ENCODE measurements around the gene INPP4B.

Gene INPP4B

GRCh38 chr4:142141224-142141623 lies 704.9 kb downstream of the INPP4B start:
- H3K4me3 Mint-ChIP-seq, result no peak overlapping the region
- H3K9me3 Mint-ChIP-seq, result peaks cover 0 to 7% of the 10 kb centered on the region in 2 donors
- no peak overlapping the region for H3K27ac Mint-ChIP-seq
- DNase-seq (no peak), ATAC-seq (no peak)
- H3K4me1 Mint-ChIP-seq, result peaks cover 13% of the 10 kb centered on the region
- no peaks in the 10 kb centered on the region for H3K27me3 Mint-ChIP-seq

DNA sequence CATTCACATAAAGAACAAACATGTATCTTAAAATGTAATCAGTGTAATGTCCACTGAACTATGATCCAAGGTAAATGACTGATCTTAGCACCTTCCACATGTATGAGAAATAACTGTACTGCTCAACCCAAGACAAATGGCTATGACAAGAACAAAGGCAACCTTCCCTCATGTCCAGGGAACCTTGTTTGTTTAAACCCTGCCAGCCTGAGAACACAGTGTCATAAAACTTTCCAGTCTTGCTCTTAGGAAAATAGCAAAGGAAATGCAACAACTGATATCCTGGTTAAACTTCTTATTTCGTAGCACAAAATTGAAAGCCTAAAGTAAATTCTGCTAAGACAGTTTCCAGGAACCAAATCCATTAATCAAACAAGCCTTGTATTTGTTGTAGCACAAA lies 715.4 kb downstream of the INPP4B start:
- Mint-ChIP-seq H3K4me1 (peaks cover 10% of the 10 kb centered on the region), H3K9me3 (no peaks in the 10 kb centered on the region), H3K27ac (no peak overlapping the region), H3K4me3 (no peak overlapping the region), H3K27me3 (no peaks in the 10 kb centered on the region)
- ATAC-seq (peak; percentile 33), DNase-seq (no peak)

DNA sequence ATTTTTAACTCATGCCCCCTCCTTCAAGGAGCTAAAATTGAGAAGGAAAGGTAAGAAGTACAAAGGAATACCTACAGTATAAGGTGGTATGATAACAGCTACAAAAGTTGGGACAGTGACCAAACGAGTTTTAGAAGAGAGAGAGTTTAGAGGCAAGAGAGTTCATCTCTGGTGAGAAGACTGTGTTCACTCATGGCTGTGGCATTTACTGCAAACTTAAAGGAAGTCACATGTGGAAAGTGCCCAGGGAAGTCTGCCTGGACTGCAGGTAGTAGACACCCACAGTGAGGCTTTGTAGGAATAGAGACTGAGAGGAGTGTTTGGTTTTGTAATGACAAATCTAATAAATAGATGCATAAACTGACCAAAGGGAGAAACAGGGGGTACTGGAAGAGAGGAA lies 716.2 kb downstream of the INPP4B start:
- DNase-seq, result no peak
- Mint-ChIP-seq H3K27me3 (no peaks in the 10 kb centered on the region), H3K4me3 (no peak overlapping the region), H3K27ac (peak overlapping the region in 1 of 2 donors; percentile 32), H3K9me3 (no peaks in the 10 kb centered on the region), H3K4me1 (peaks cover 10% of the 10 kb centered on the region)
- peak; percentile 7 for ATAC-seq

DNA sequence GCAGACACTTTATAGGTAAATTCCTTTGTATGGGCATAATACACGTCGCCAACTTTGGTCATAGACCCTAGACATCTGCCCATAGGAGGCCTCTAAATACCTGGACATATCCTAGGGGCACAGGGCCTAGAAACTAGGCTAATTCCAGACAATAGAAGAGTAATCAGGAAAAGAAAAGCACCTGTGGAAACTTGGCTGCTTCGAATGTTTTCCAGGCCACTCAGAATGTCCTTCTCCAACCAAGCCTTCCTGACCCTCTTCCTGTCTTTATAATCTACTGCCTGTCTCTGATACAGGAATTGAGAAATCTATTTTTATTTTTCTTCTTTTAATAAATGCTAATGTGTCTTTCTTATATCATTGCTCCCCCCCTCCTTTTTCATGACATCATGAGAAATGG lies 716.6 kb downstream of the INPP4B start:
- Mint-ChIP-seq H3K27ac (peak overlapping the region in 1 of 2 donors; percentile 23), H3K4me3 (no peak overlapping the region), H3K27me3 (no peaks in the 10 kb centered on the region), H3K9me3 (no peaks in the 10 kb centered on the region), H3K4me1 (peaks cover 10% of the 10 kb centered on the region)
- DNase-seq (no peak), ATAC-seq (no peak)

- peak overlapping the region in 1 of 2 donors; percentile 48 for H3K27ac Mint-ChIP-seq
- no peak overlapping the region for H3K4me3 Mint-ChIP-seq
- H3K27me3 Mint-ChIP-seq, result no peaks in the 10 kb centered on the region
- no peak for DNase-seq
- H3K4me1 Mint-ChIP-seq, result peaks cover 10% of the 10 kb centered on the region
- no peaks in the 10 kb centered on the region for H3K9me3 Mint-ChIP-seq
- no peak for ATAC-seq
Measured at GRCh38 chr4:142128529-142128928, 717.6 kb downstream of the INPP4B start.

DNA sequence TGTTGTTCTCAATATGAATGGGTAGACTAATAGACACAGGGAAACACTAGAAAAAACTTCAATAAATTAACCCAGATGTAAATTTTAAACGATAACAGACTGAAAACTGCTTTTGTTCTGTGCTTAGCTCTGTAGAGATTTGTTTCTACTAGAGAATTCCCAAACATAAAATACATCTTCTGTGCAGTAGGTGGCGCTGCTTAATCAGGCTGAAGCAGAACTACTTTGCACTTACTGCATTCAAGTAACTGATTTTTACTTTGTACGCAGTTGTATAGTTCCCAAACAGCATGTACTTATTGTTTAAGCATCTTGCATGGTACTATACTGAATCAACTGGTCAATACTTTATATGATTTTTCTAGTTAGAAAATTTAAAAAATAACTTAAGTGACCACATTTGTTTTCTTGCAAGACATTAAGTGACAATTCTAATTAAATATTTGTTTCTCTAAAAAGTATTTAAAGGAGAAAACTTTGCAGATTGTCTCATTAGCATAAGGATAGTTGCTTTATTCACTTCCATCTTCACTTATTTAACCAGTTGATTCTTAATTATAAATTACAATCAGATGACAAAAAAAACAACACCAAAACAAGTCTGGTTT lies 719.1 kb downstream of the INPP4B start:
- Mint-ChIP-seq H3K9me3 (no peaks in the 10 kb centered on the region), H3K27ac (no peak overlapping the region), H3K4me3 (no peak overlapping the region), H3K27me3 (no peaks in the 10 kb centered on the region), H3K4me1 (peaks cover 10% of the 10 kb centered on the region)
- peak; percentile 57 for ATAC-seq
- peak; percentile 34 to 46 for DNase-seq

DNA sequence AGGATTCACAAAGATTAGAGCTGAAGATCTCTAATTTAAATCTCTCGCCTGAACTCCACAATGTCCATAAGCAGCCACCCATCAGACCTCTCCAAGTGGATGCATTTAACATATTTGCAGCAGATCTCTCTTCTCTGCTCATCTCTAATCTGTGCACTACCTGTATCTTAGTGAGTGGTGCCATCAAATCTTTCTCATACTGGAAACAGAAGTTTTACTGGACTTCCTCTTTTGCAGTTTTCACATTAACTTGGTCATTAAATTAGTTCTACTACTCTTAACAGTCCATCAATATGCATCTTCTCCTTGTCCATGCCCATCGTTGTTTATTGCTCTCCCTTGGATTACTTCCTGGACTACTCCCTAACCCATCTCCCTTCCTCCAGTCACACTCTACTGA lies 721.2 kb downstream of the INPP4B start:
- no peaks in the 10 kb centered on the region for H3K9me3 Mint-ChIP-seq
- no peak overlapping the region for H3K27ac Mint-ChIP-seq
- H3K4me3 Mint-ChIP-seq, result no peak overlapping the region

DNA sequence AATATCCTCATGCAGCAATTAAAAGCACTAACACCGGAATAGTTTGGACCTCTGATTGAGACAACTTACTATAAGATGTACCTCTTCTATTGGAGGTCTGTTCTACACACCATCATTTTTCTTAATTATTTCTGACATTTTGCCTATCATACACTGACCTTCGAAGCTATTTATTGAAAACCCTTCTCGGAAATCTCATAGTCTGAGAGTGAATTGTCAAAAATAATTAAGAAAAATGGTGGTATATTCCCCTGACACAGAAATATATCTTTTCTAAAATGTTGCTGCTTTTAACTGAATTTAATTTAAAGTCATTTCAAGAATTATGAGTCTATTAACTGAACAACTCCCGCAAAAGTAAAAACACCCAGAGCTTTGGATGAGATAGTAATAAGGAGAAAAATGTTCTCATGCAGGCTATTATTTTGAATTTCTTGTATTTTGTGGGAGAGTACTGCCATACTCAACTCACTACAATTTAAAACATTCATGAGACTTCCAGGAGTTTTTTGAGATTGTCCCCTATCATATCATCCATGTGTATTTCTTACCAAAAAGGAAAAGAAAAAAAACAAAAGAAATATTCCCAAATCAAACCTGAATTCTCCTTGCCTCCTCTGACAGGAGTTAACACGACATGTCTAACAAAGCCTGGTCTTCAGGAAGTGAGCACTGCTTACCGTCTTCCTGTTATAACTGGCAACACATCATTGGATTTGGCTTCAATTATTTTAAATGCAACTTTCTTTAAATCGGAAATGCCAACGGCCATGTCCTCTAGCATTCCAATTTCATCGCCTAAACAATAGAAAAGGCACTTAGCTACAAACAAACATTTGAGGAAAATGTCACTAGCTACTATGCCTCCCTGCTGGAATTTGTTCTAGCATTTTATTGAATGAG lies 724.4 kb downstream of the INPP4B start:
- no peak overlapping the region for H3K27ac Mint-ChIP-seq
- no peak for DNase-seq

More for the DNA sequence above, 721.2 kb downstream of the INPP4B start:
- H3K27me3 Mint-ChIP-seq, result no peaks in the 10 kb centered on the region
- no peak for DNase-seq
- peaks cover 4% of the 10 kb centered on the region for H3K4me1 Mint-ChIP-seq
- ATAC-seq, result no peak

DNA sequence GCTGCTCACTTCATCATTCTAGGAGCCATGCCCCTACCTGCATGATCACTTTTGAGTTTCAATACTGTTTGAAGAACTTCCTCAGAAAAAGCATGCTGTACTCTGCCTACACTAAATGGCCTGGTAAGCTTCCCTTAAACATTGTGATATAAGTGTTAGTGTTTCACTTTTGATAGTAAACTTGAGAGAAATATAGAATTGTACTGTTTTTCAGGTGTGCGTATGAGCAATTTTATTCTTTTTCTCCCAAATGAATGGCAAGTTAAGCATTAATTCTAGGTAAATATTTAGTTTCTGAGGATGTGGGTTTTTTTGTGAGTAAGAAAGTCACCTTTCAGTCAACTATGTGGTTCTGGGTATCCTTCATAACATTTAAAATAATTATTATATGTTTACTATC lies 725.2 kb downstream of the INPP4B start:
- no peaks in the 10 kb centered on the region for H3K27me3 Mint-ChIP-seq
- H3K27ac Mint-ChIP-seq, result peak overlapping the region in 1 of 2 donors; percentile 58
- H3K4me1 Mint-ChIP-seq, result no peaks in the 10 kb centered on the region
- H3K9me3 Mint-ChIP-seq, result no peaks in the 10 kb centered on the region
- peak; percentile 46 for ATAC-seq
- H3K4me3 Mint-ChIP-seq, result no peak overlapping the region
- no peak for DNase-seq

More for the DNA sequence above, 724.4 kb downstream of the INPP4B start:
- no peak overlapping the region for H3K4me3 Mint-ChIP-seq
- no peaks in the 10 kb centered on the region for H3K27me3 Mint-ChIP-seq
- no peaks in the 10 kb centered on the region for H3K4me1 Mint-ChIP-seq
- no peaks in the 10 kb centered on the region for H3K9me3 Mint-ChIP-seq
- no peak for ATAC-seq

DNA sequence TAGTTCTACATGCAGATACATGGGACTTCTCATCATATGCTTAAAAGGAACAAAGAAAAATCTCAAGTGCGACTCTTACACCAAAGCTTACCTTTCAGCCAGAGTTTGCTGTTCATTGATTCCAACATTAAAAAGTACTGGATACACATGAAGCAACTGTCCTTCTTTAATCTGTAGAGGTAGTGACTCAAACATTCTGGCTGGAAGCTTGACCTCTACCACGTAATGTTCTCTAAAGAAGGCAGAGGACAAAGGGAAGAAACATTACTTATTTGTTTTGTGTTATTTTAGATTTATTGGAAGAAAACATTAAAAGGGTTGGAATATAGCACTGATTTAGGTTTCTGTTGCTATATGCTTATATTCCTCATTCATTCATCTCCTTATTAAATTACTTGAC lies 733.6 kb downstream of the INPP4B start:
- ATAC-seq (no peak), DNase-seq (no peak)
- no peaks in the 10 kb centered on the region for H3K27me3 Mint-ChIP-seq
- H3K27ac Mint-ChIP-seq, result no peak overlapping the region
- no peak overlapping the region for H3K4me3 Mint-ChIP-seq
- no peaks in the 10 kb centered on the region for H3K9me3 Mint-ChIP-seq
- H3K4me1 Mint-ChIP-seq, result no peaks in the 10 kb centered on the region

DNA sequence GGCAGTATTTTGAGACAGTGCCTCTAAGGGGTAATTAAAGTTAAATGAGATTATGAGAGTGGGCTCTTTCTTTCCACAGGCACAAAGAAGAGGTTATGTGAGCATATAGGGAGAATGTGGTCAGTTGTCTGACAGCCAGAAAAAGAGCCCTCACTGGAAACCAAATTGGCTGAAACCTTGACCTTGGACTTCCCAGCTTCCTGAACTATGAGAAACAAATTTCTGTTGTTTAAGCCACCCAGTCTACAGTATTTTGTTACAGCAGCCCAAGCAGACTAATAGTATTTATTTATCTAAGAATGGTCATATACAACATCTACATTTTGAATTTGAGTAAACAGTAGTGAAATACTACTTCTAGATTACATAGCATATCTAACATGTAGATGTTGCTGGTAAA lies 736.0 kb downstream of the INPP4B start:
- H3K9me3 Mint-ChIP-seq, result no peaks in the 10 kb centered on the region
- H3K4me3 Mint-ChIP-seq, result no peak overlapping the region
- DNase-seq, result no peak
- no peak overlapping the region for H3K27ac Mint-ChIP-seq
- no peak for ATAC-seq
- H3K4me1 Mint-ChIP-seq, result no peaks in the 10 kb centered on the region
- no peaks in the 10 kb centered on the region for H3K27me3 Mint-ChIP-seq

DNA sequence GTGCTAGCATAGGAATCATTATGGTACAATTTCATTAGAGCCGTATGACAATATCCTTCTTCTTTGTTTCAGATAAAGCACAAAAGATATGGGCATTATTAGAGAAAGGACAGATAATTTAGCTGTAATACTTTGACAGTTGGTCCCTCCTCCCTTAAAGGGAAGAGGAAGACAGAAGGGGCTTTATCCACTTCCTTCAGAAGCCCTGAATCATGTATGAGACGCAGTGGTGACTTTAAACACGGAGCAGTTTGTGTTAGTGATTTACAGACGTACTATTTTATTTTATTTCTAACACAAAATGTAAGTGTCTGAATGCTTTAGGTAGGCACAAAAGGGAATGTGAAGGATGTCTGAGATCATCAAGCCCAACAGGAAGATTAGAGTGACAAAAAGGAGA lies 742.1 kb downstream of the INPP4B start:
- H3K4me3 Mint-ChIP-seq, result no peak overlapping the region
- DNase-seq, result no peak
- ATAC-seq, result no peak
- H3K4me1 Mint-ChIP-seq, result no peaks in the 10 kb centered on the region
- no peak overlapping the region for H3K27ac Mint-ChIP-seq
- H3K9me3 Mint-ChIP-seq, result no peaks in the 10 kb centered on the region
- H3K27me3 Mint-ChIP-seq, result no peaks in the 10 kb centered on the region

DNA sequence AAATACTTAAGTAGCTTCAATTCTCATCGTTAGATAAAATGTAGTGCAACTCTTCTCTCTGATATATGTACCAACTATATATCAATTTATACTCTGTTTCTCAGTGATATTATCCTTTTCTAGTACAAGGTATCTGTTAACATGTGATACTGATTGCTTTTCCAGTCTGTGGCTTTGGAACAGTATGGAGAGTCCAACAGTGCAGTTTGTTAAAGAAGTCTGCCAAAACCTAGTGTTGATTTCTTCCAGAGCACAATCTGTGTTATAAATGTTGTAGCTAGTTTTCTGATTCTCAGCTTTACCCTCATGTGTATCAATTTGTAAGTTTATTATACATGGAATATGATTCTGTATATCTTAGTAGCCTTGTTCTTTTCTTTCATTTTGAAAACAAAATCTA lies 744.7 kb downstream of the INPP4B start:
- Mint-ChIP-seq H3K4me1 (no peaks in the 10 kb centered on the region), H3K9me3 (no peaks in the 10 kb centered on the region), H3K4me3 (no peak overlapping the region), H3K27me3 (no peaks in the 10 kb centered on the region), H3K27ac (no peak overlapping the region)
- ATAC-seq, result no peak
- DNase-seq, result no peak

DNA sequence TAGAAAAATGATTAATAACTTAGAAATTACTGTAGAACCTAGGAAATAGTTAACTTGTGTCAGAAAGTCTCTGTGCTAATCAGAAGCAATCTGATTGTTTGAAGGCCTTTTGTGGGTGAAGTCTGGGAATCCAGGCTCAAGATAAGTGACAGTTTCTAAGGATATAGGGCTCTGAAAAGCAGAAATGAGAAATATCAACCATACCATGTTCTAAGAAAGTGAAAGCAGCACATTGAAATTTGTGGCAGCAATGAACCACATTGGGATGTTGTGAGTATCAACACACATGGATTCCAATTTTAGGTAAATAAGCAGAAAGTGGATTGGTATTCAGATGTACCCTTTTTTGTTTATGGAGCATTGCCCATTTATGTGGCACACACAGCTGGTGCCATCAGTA lies 745.2 kb downstream of the INPP4B start:
- DNase-seq (no peak), ATAC-seq (no peak)
- Mint-ChIP-seq H3K4me3 (no peak overlapping the region), H3K4me1 (no peaks in the 10 kb centered on the region), H3K27me3 (no peaks in the 10 kb centered on the region), H3K27ac (no peak overlapping the region), H3K9me3 (no peaks in the 10 kb centered on the region)

- H3K27me3 Mint-ChIP-seq, result no peaks in the 10 kb centered on the region
- no peaks in the 10 kb centered on the region for H3K4me1 Mint-ChIP-seq
- H3K4me3 Mint-ChIP-seq, result no peak overlapping the region
- DNase-seq (no peak), ATAC-seq (no peak)
- H3K9me3 Mint-ChIP-seq, result no peaks in the 10 kb centered on the region
- peak overlapping the region in 1 of 2 donors; percentile 75 for H3K27ac Mint-ChIP-seq
Measured at GRCh38 chr4:142098900-142099545, 747.1 kb downstream of the INPP4B start.

DNA sequence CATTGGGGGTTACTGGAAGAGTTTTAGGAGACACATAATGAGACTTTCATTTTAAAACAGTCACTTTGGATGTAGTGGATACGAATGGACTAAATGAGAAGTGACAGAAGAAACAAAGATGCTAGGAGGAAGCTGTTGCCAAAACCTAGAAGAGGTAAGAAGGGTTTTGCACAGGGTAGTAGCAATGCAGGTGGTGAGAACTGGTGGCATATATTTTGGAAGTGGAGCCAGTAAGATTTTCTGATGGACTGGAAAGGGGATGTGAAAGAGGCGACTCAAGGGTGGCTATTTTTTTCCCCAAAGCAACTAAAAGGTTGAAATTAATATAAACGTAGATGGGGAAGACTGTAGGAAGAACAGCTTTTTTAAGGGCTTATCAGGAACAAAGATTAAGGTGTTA lies 747.7 kb downstream of the INPP4B start:
- Mint-ChIP-seq H3K9me3 (no peaks in the 10 kb centered on the region), H3K4me1 (no peaks in the 10 kb centered on the region), H3K27me3 (no peaks in the 10 kb centered on the region), H3K4me3 (no peak overlapping the region), H3K27ac (peak overlapping the region in 1 of 2 donors; percentile 75)
- no peak for DNase-seq
- ATAC-seq, result no peak
